DND-41 (cell line): Measurements from ENCODE around the gene PGAM2.
"Not testable (repeated sequence)": the region's sequence is repeated elsewhere in the genome, so short reads cannot be mapped to it uniquely, and the experiment has no call there.

Source experiments
- ATAC-seq: fragments of 200-7000 bp; cut with Tn5 transposase; 3 replicates; pipeline ENCODE4 v1.9.1; 2021; ENCODE audit warnings: low read depth; ENCODE audit not compliant: insufficient read depth
- DNase-seq: peaks from one replicate; pipeline ENCODE4 v3.0.0-alpha.2; 2020
- H2AFZ ChIP-seq: 2 replicates; pipeline ENCODE4 v1.6.0; 2012; ENCODE audit warnings: low read depth, low read length
- H3K27ac ChIP-seq: 2 replicates; pipeline ENCODE4 v1.5.1; 2012; ENCODE audit warnings: low read length, inconsistent platforms
- H3K27me3 ChIP-seq: fragments of 200-600 bp; sonication (generic); 2 replicates; pipeline ENCODE4 v1.6.0; 2012; ENCODE audit warnings: low read length, mild to moderate bottlenecking, inconsistent platforms; ENCODE audit not compliant: insufficient read depth, poor library complexity
- H3K36me3 ChIP-seq: 2 replicates; pipeline ENCODE4 v1.5.1; 2012; ENCODE audit warnings: low read length, inconsistent platforms; ENCODE audit not compliant: insufficient read depth
- H3K4me1 ChIP-seq: 2 replicates; pipeline ENCODE4 v1.5.1; 2012; ENCODE audit warnings: mild to moderate bottlenecking, low read length; ENCODE audit not compliant: insufficient read depth
- H3K4me2 ChIP-seq: 2 replicates; pipeline ENCODE4 v1.6.0; 2012; ENCODE audit warnings: mild to moderate bottlenecking, moderate library complexity, low read length, inconsistent platforms; ENCODE audit not compliant: insufficient read depth
- H3K4me3 ChIP-seq, 2 experiments: fragments of 200-600 bp in 1 of 2; shearing (Covaris generic) in 1 of 2; 2 replicates each; pipeline ENCODE4 v1.5.1; 2012 to 2016; ENCODE audit warnings: inconsistent platforms in 2 of 2, low read length in 2 of 2, mild to moderate bottlenecking in 2 of 2, low read depth in 1 of 2, moderate library complexity in 1 of 2
- H3K79me2 ChIP-seq: 2 replicates; pipeline ENCODE4 v1.6.0; 2012; ENCODE audit warnings: low read length, inconsistent platforms; ENCODE audit not compliant: insufficient read depth
- H3K9ac ChIP-seq: 2 replicates; pipeline ENCODE4 v1.6.0; 2012; ENCODE audit warnings: low read depth, mild to moderate bottlenecking, inconsistent platforms, low read length, moderate library complexity
- H3K9me3 ChIP-seq: 2 replicates; pipeline ENCODE4 v1.5.1; 2012; ENCODE audit warnings: low read length, moderate library complexity, mild to moderate bottlenecking, inconsistent platforms; ENCODE audit not compliant: insufficient read depth, severe bottlenecking
- H4K20me1 ChIP-seq: 2 replicates; pipeline ENCODE4 v1.6.0; 2012; ENCODE audit warnings: low read length; ENCODE audit not compliant: insufficient read depth
- CTCF ChIP-seq: IDR thresholded peaks from 2 replicates; pipeline ENCODE4 v1.5.1; 2012; ENCODE audit warnings: borderline replicate concordance, low read length, moderate library complexity, mild to moderate bottlenecking; ENCODE audit not compliant: poor library complexity, severe bottlenecking; ENCODE audit errors: extremely low read depth
- EZH2 ChIP-seq: IDR thresholded peaks from 3 replicates; pipeline ENCODE4 v1.6.1; 2012; ENCODE audit warnings: borderline replicate concordance, low read depth, mild to moderate bottlenecking, moderate library complexity, low read length, inconsistent platforms; ENCODE audit not compliant: severe bottlenecking

PGAM2 gene

GRCh38 chr7:44042221-44042620, 23.1 kb downstream of the PGAM2 start:
- ATAC-seq = no peak
- H3K27me3 ChIP-seq = no peaks in the 10 kb centered on the region
- DNase-seq = no peak

GRCh38 chr7:44040493-44040891, 24.9 kb downstream of the PGAM2 start:
- H3K9me3 ChIP-seq, H3K27me3 ChIP-seq, H4K20me1 ChIP-seq, H3K36me3 ChIP-seq: not testable (repeated sequence)
- peak overlapping the region; percentile 65 for H3K4me2 ChIP-seq
- H2AFZ ChIP-seq = peak overlapping the region; percentile 72
- peaks cover 17% of the 10 kb centered on the region for H3K79me2 ChIP-seq
- peak overlapping the region in 1 of 2 experiments; percentile 50; a peak in 2 of 4 replicates for H3K4me3 ChIP-seq
- ATAC-seq (peak; percentile 61), DNase-seq (peak; percentile 65)
- H3K4me1 ChIP-seq = peaks cover 16% of the 10 kb centered on the region
- TF ChIP-seq CTCF = peak; percentile 42
- peak overlapping the region; percentile 52 for H3K9ac ChIP-seq
- peak overlapping the region; percentile 66 for H3K27ac ChIP-seq

More at GRCh38 chr7:44042221-44042620, 23.1 kb downstream of the PGAM2 start:
- H3K4me1 ChIP-seq = peaks cover 33% of the 10 kb centered on the region
- peaks cover 18% of the 10 kb centered on the region for H3K36me3 ChIP-seq
- H4K20me1 ChIP-seq = peaks cover 18% of the 10 kb centered on the region
- H3K79me2 ChIP-seq = peaks cover 34% of the 10 kb centered on the region
- TF ChIP-seq EZH2 (no peak), CTCF (no peak)
- no peaks in the 10 kb centered on the region for H3K9me3 ChIP-seq
- no peak overlapping the region for H3K4me2 ChIP-seq
- no peak overlapping the region for H3K9ac ChIP-seq
- no peak overlapping the region for H3K4me3 ChIP-seq
- no peak overlapping the region for H2AFZ ChIP-seq
- H3K27ac ChIP-seq = no peak overlapping the region

GRCh38 chr7:44039800-44040492, 25.4 kb downstream of the PGAM2 start:
- peaks cover 12% of the 10 kb centered on the region for H3K4me1 ChIP-seq
- H3K36me3 ChIP-seq, ATAC-seq, H3K27me3 ChIP-seq, DNase-seq, H4K20me1 ChIP-seq, H3K27ac ChIP-seq, H3K9me3 ChIP-seq, H2AFZ ChIP-seq: not testable (repeated sequence)
- H3K79me2 ChIP-seq = peaks cover 11% of the 10 kb centered on the region
- peak overlapping the region; percentile 65 for H3K4me2 ChIP-seq
- H3K9ac ChIP-seq = peak overlapping the region; percentile 52; the same call in 1 of the 2 replicates
- H3K4me3 ChIP-seq = peak overlapping the region in 1 of 2 experiments; percentile 50; a peak in 1 of 4 replicates

- peaks cover 10% of the 10 kb centered on the region for H3K4me1 ChIP-seq
- H3K9ac ChIP-seq, H2AFZ ChIP-seq, H3K79me2 ChIP-seq, H3K9me3 ChIP-seq, H3K36me3 ChIP-seq, H3K4me3 ChIP-seq, H4K20me1 ChIP-seq, H3K4me2 ChIP-seq, H3K27ac ChIP-seq, H3K27me3 ChIP-seq: not testable (repeated sequence)
- peak; percentile 22; the same call in 2 of the 3 replicates for ATAC-seq
- DNase-seq = peak; percentile 42
Observed at GRCh38 chr7:44038961-44039558, 26.3 kb downstream of the PGAM2 start.

- not testable (repeated sequence) for H3K36me3 ChIP-seq, ATAC-seq, H3K4me1 ChIP-seq, H3K9me3 ChIP-seq, H3K27ac ChIP-seq, H3K27me3 ChIP-seq, H4K20me1 ChIP-seq, H3K4me3 ChIP-seq, H2AFZ ChIP-seq, H3K9ac ChIP-seq, H3K4me2 ChIP-seq, H3K79me2 ChIP-seq, DNase-seq
Observed at GRCh38 chr7:44038553-44038952, 26.8 kb downstream of the PGAM2 start.

- not testable (repeated sequence) for H2AFZ ChIP-seq, H4K20me1 ChIP-seq, H3K36me3 ChIP-seq, H3K9ac ChIP-seq, H3K4me3 ChIP-seq, ATAC-seq, H3K27me3 ChIP-seq, H3K27ac ChIP-seq, H3K79me2 ChIP-seq, H3K4me1 ChIP-seq, H3K9me3 ChIP-seq, H3K4me2 ChIP-seq, DNase-seq
Observed at GRCh38 chr7:44037951-44038350, 27.4 kb downstream of the PGAM2 start.
